B cell (primary cell): ENCODE data around the gene TREML2. TPM values are rescaled to one million over a fixed set of nuclear protein-coding genes. Genes with fewer than 3 reads are reported as not detected.

ENCODE experiments used
- ATAC-seq: fragments of 200-7000 bp; cut with Tn5 transposase; one replicate; pipeline ENCODE4 v1.10.0; 2021; ENCODE audit warnings: low read depth, mild to moderate bottlenecking, moderate number of reproducible peaks, moderate library complexity
- CTCF ChIA-PET: fragments of 350-600 bp; sonication (Branson Sonifier 250); formaldehyde crosslinking; loops from one replicate; lab custom pipeline; 2021; ENCODE audit warnings: antibody characterized with exemption, inconsistent platforms; lab: Charles Lee
- POLR2A ChIA-PET: fragments of 350-600 bp; sonication (Branson Sonifier 250); formaldehyde crosslinking; loops from one replicate; lab custom pipeline; 2021; ENCODE audit warnings: antibody characterized with exemption; lab: Charles Lee
- DNase-seq: peaks from one replicate; pipeline ENCODE4 v3.0.0; 2013
- H2AFZ ChIP-seq: 2 replicates; pipeline ENCODE4 v1.6.1; 2012; ENCODE audit warnings: mild to moderate bottlenecking, low read depth, low read length; ENCODE audit not compliant: insufficient read depth, poor library complexity, severe bottlenecking
- H3K27ac ChIP-seq, 2 donors: 1 replicate in 1 of 2; 2 replicates in 1 of 2; pipeline ENCODE4 v1.5.1; 2012 to 2013; ENCODE audit warnings: low read length in 2 of 2, mild to moderate bottlenecking in 2 of 2, moderate library complexity in 1 of 2
- H3K27me3 ChIP-seq, 4 experiments: fragments of 200-600 bp in 1 of 4; sonication (generic) in 1 of 4; replicated peaks in 1 of 4; 1 replicate in 2 of 4; 2 replicates in 2 of 4; pipeline versions ENCODE4 v1.6.1 to v1.7.0; 2013 to 2016; ENCODE audit warnings: low read length in 3 of 4, mild to moderate bottlenecking in 2 of 4, mixed read lengths in 1 of 4, moderate library complexity in 1 of 4; ENCODE audit not compliant: insufficient read depth in 4 of 4, control insufficient read depth in 3 of 4; ENCODE audit errors: control extremely low read depth in 1 of 4
- H3K36me3 ChIP-seq, 2 experiments: replicated peaks in 1 of 2; 1 replicate in 1 of 2; 2 replicates in 1 of 2; pipeline versions ENCODE4 v1.6.1 to v1.7.1; 2013; ENCODE audit warnings: low read length in 1 of 2; ENCODE audit not compliant: insufficient read depth in 2 of 2, control insufficient read depth in 1 of 2; ENCODE audit errors: control extremely low read depth in 1 of 2, extremely low read depth in 1 of 2
- H3K4me1 ChIP-seq, 2 donors: fragments of 200-600 bp in 1 of 2; sonication (generic) in 1 of 2; 1 replicate in 1 of 2; 2 replicates in 1 of 2; pipeline versions ENCODE4 v1.5.1 to v1.6.1; 2013 to 2017; ENCODE audit warnings: low read length in 2 of 2; ENCODE audit not compliant: control insufficient read depth in 2 of 2, insufficient read depth in 2 of 2
- H3K4me2 ChIP-seq: replicated peaks from 2 replicates; pipeline ENCODE3; 2012; ENCODE audit warnings: mild to moderate bottlenecking, low read depth, low read length; ENCODE audit not compliant: poor library complexity, severe bottlenecking
- H3K4me3 ChIP-seq, 5 experiments: fragments of 200-600 bp in 1 of 5; sonication (generic) in 1 of 5; 1 replicate in 3 of 5; 2 replicates in 2 of 5; pipeline versions ENCODE4 v1.5.1 to v1.7.0; 2011 to 2016; ENCODE audit warnings: low read length in 4 of 5, mild to moderate bottlenecking in 4 of 5, low read depth in 2 of 5, control low read depth in 1 of 5, moderate library complexity in 1 of 5; ENCODE audit not compliant: insufficient read depth in 1 of 5; ENCODE audit errors: control extremely low read depth in 1 of 5, extremely low read depth in 1 of 5
- H3K79me2 ChIP-seq: fragments of 200-600 bp; sonication (generic); one replicate; pipeline ENCODE4 v1.6.0; 2016; ENCODE audit warnings: low read length; ENCODE audit not compliant: control insufficient read depth, insufficient read depth
- H3K9ac ChIP-seq: fragments of 200-600 bp; sonication (generic); 2 replicates; pipeline ENCODE4 v1.6.1; 2017; ENCODE audit warnings: mild to moderate bottlenecking, low read length, moderate library complexity
- H3K9me3 ChIP-seq, 3 donors: one replicate each; pipeline versions ENCODE4 v1.6.1 to v1.7.1; 2013; ENCODE audit warnings: low read length in 2 of 3; ENCODE audit not compliant: control insufficient read depth in 2 of 3, insufficient read depth in 1 of 3; ENCODE audit errors: control extremely low read depth in 1 of 3
- H4K20me1 ChIP-seq: 2 replicates; pipeline ENCODE4 v1.6.0; 2012; ENCODE audit warnings: mild to moderate bottlenecking, low read length; ENCODE audit not compliant: insufficient read depth, control insufficient read depth, poor library complexity, severe bottlenecking
- H3K27ac Mint-ChIP-seq: one replicate; pipeline ENCODE4 v1.8.0; 2021; ENCODE audit warnings: mixed read lengths
- H3K27me3 Mint-ChIP-seq: one replicate; pipeline ENCODE4 v1.8.0; 2021; ENCODE audit warnings: mixed read lengths
- H3K4me1 Mint-ChIP-seq: one replicate; pipeline ENCODE4 v1.8.0; 2021; ENCODE audit warnings: mixed read lengths
- H3K4me3 Mint-ChIP-seq: one replicate; pipeline ENCODE4 v1.8.0; 2021; ENCODE audit warnings: mixed read lengths
- H3K9me3 Mint-ChIP-seq: one replicate; pipeline ENCODE4 v1.8.0; 2022; ENCODE audit warnings: mixed read lengths; ENCODE audit not compliant: insufficient read depth
- CTCF ChIP-seq: fragments of 200-600 bp; IDR thresholded peaks from one replicate; pipeline ENCODE4 v1.8.0; 2022; ENCODE audit warnings: antibody characterized with exemption, mild to moderate bottlenecking
- EZH2 ChIP-seq: IDR thresholded peaks from 2 replicates; pipeline ENCODE4 v1.6.1; 2012; ENCODE audit warnings: borderline replicate concordance, low read depth, mild to moderate bottlenecking, moderate library complexity, low read length; ENCODE audit not compliant: insufficient read depth, poor library complexity, severe bottlenecking
- WGBS: methylation state at CpG from one replicate; pipeline ENCODE4 v1.1.5; 2013; ENCODE audit warnings: missing lambda C conversion rate; ENCODE audit not compliant: insufficient coverage; 5-methylcytosine and 5-hydroxymethylcytosine counted together
- intact Hi-C: fragments of 100-400 bp; cut with micrococcal nuclease; formaldehyde crosslinking; loops from one replicate; pipeline ENCODE4 v1.10.0; 2022
- polyA plus RNA-seq: library from polyadenylated mRNA; depleted of rRNA; stranded (reverse); fragments of >200 nt; gene quantifications from 2 replicates; pipeline ENCODE4 v1.2.3, GENCODE V29; 2012
- total RNA-seq, 2 donors: library from RNA; stranded (reverse); fragments of 120-200 nt in 1 of 2; gene quantifications; 1 replicate in 1 of 2; 2 replicates in 1 of 2; pipeline versions ENCODE4 v1.2.3 to v1.2.4, GENCODE V29; 2013 to 2022

The TREML2 gene
- total and polyA plus RNA-seq, 2 donors (not counting 1 experiment from before 2014, with no cell fraction given), result 9.6 to 51.1 TPM

- Histone ChIP-seq H3K27ac (no peak overlapping the region), H3K9ac (no peak overlapping the region), H2AFZ (no peak overlapping the region), H3K4me1 (peaks cover 43% of the 10 kb centered on the region in 2 donors), H3K4me2 (no peak overlapping the region), H3K36me3 (no peaks in the 10 kb centered on the region), H3K9me3 (no peaks in the 10 kb centered on the region), H3K4me3 (no peak overlapping the region), H3K79me2 (no peaks in the 10 kb centered on the region), H3K27me3 (no peaks in the 10 kb centered on the region), H4K20me1 (no peaks in the 10 kb centered on the region)
- Mint-ChIP-seq H3K27ac (no peak overlapping the region), H3K4me3 (no peak overlapping the region), H3K27me3 (peaks cover 3% of the 10 kb centered on the region), H3K4me1 (peaks cover 49% of the 10 kb centered on the region), H3K9me3 (no peaks in the 10 kb centered on the region)
- CTCF ChIA-PET, result interaction anchor here (0.9 to 2.4 kb wide), 11 partner anchors 8 to 97 kb away, joined by 3 to 11 read pairs (median 7); partner anchors contain the start of gene TREML2
- no CpG with 5 or more reads among the region's 1 CpG for WGBS
- ATAC-seq (no peak), DNase-seq (no peak)
- POLR2A ChIA-PET, result no interaction called here
- TF ChIP-seq CTCF, result no peak
- no peak for TF ChIP-seq EZH2
- intact Hi-C loops, result loop anchor here (5.0 kb wide), 1 partner anchor 136 kb away; no protein-coding TSS in a partner anchor
These were observed 19.4 kb downstream of the TREML2 start for GRCh38 chr6:41181566-41181965.

- Mint-ChIP-seq H3K4me3 (no peak overlapping the region), H3K4me1 (peaks cover 33% of the 10 kb centered on the region), H3K9me3 (no peaks in the 10 kb centered on the region), H3K27me3 (peaks cover 5% of the 10 kb centered on the region), H3K27ac (no peak overlapping the region)
- 67% methylated on average over 2 of the region's 4 CpGs for WGBS
- Histone ChIP-seq H2AFZ (no peak overlapping the region), H3K36me3 (no peaks in the 10 kb centered on the region), H3K27me3 (no peaks in the 10 kb centered on the region), H3K9me3 (no peaks in the 10 kb centered on the region), H3K4me3 (no peak overlapping the region), H3K9ac (no peak overlapping the region), H3K27ac (no peak overlapping the region), H3K4me2 (no peak overlapping the region), H3K79me2 (no peaks in the 10 kb centered on the region), H4K20me1 (no peaks in the 10 kb centered on the region), H3K4me1 (peaks cover 20 to 22% of the 10 kb centered on the region in 2 donors)
- DNase-seq (no peak), ATAC-seq (no peak)
- TF ChIP-seq CTCF, result no peak
- no peak for TF ChIP-seq EZH2
- ChIA-PET POLR2A (no interaction called here), CTCF (no interaction called here)
- intact Hi-C loops, result no loop called here
These were observed 21.8 kb downstream of the TREML2 start for GRCh38 chr6:41179163-41179562.
